Measurements from ENCODE around the gene CRYL1.

CRYL1 gene

GRCh38 chr13:20494656-20495055 lies 31.0 kb downstream of the CRYL1 start:
- H3K4me3 ChIP-seq (replicated peaks; ENCODE audit: low read depth, low read length): no peak overlapping the region
- TF ChIP-seq CTCF (IDR thresholded peaks at IDR 0.05; ENCODE audit: low read length, missing control alignments): no peak
- no peak for DNase-seq (ENCODE audit: low read depth)

- peak; percentile 58 for DNase-seq (ENCODE audit: low read depth)
- no peak overlapping the region for H3K4me3 ChIP-seq (replicated peaks; ENCODE audit: low read depth, low read length)
- TF ChIP-seq CTCF (IDR thresholded peaks at IDR 0.05; ENCODE audit: low read length, missing control alignments): peak; percentile 67
Measured at GRCh38 chr13:20492641-20493040, 33.0 kb downstream of the CRYL1 start.

GRCh38 chr13:20491926-20492435 lies 33.7 kb downstream of the CRYL1 start:
- TF ChIP-seq CTCF (IDR thresholded peaks at IDR 0.05; ENCODE audit: low read length, missing control alignments): no peak
- DNase-seq (ENCODE audit: low read depth): no peak
- H3K4me3 ChIP-seq (replicated peaks; ENCODE audit: low read depth, low read length): no peak overlapping the region

- DNase-seq (ENCODE audit: low read depth): no peak
- no peak overlapping the region for H3K4me3 ChIP-seq (replicated peaks; ENCODE audit: low read depth, low read length)
- TF ChIP-seq CTCF (IDR thresholded peaks at IDR 0.05; ENCODE audit: low read length, missing control alignments): no peak
Measured at GRCh38 chr13:20489185-20489820, 36.4 kb downstream of the CRYL1 start.

- no peak overlapping the region for H3K4me3 ChIP-seq (replicated peaks; ENCODE audit: low read depth, low read length)
- no peak for DNase-seq (ENCODE audit: low read depth)
- no peak for TF ChIP-seq CTCF (IDR thresholded peaks at IDR 0.05; ENCODE audit: low read length, missing control alignments)
Measured at GRCh38 chr13:20487927-20488326, 37.7 kb downstream of the CRYL1 start.

GRCh38 chr13:20482787-20483186 lies 42.9 kb downstream of the CRYL1 start:
- no peak overlapping the region for H3K4me3 ChIP-seq (replicated peaks; ENCODE audit: low read depth, low read length)
- no peak for DNase-seq (ENCODE audit: low read depth)
- no peak for TF ChIP-seq CTCF (IDR thresholded peaks at IDR 0.05; ENCODE audit: low read length, missing control alignments)

- no peak for TF ChIP-seq CTCF (IDR thresholded peaks at IDR 0.05; ENCODE audit: low read length, missing control alignments)
- H3K4me3 ChIP-seq (replicated peaks; ENCODE audit: low read depth, low read length): no peak overlapping the region
- peak; percentile 3 for DNase-seq (ENCODE audit: low read depth)
Measured at GRCh38 chr13:20482275-20482761, 43.3 kb downstream of the CRYL1 start.

All from fibroblast of pulmonary artery (primary cell).